ENCODE data around the gene RUFY4. TPM values are rescaled to one million over a fixed set of nuclear protein-coding genes. Genes with fewer than 3 reads are reported as not detected.

Gene RUFY4
- total and polyA plus RNA-seq, 2 experiments from 2014 or later, result 0.27 TPM; not detected in 1

DNA sequence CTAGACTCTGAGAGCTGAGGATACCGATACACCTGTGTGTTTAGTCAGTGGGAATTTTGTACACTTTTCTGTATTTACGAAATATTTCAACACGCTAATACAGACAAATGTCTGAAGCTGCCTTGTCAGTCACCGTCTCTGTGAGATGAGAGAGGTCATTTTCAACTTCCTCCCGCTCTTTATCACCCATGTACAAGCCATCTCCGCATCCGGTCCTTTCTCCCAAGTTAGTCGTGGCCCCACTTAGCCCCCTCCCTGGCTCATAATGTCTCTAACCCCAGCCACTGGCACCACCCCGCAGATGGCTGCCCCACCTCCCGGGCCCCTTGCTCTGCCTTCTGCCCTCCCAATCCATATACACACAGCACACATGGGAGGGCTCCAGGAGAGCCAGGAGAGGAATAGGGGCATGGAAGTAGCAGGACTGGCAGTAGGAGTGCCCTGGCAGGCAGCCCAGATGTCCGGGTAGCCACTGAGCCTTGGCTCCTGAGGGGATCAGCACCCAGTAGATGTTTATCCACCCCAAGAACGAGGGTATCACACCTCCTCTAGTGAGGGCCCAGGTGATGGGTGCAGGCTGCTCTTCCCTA, 2.0 kb upstream of the RUFY4 start (continued):
- TF ChIP-seq, protein P1, sequence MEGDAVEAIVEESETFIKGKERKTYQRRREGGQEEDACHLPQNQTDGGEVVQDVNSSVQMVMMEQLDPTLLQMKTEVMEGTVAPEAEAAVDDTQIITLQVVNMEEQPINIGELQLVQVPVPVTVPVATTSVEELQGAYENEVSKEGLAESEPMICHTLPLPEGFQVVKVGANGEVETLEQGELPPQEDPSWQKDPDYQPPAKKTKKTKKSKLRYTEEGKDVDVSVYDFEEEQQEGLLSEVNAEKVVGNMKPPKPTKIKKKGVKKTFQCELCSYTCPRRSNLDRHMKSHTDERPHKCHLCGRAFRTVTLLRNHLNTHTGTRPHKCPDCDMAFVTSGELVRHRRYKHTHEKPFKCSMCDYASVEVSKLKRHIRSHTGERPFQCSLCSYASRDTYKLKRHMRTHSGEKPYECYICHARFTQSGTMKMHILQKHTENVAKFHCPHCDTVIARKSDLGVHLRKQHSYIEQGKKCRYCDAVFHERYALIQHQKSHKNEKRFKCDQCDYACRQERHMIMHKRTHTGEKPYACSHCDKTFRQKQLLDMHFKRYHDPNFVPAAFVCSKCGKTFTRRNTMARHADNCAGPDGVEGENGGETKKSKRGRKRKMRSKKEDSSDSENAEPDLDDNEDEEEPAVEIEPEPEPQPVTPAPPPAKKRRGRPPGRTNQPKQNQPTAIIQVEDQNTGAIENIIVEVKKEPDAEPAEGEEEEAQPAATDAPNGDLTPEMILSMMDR (conservative IDR thresholded peaks at IDR 0.05; ENCODE audit: low read depth in 2 of 2), result no peak
- TF ChIP-seq, protein P2, sequence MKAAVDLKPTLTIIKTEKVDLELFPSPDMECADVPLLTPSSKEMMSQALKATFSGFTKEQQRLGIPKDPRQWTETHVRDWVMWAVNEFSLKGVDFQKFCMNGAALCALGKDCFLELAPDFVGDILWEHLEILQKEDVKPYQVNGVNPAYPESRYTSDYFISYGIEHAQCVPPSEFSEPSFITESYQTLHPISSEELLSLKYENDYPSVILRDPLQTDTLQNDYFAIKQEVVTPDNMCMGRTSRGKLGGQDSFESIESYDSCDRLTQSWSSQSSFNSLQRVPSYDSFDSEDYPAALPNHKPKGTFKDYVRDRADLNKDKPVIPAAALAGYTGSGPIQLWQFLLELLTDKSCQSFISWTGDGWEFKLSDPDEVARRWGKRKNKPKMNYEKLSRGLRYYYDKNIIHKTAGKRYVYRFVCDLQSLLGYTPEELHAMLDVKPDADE (IDR thresholded peaks at IDR 0.05), result no peak
- no peak for TF ChIP-seq STAT1 (IDR thresholded peaks at IDR 0.05; ENCODE audit: unreplicated experiment)
- TF ChIP-seq ZNF114 (CRISPR knock-in tag; IDR thresholded peaks at IDR 0.05), result no peak

DNA sequence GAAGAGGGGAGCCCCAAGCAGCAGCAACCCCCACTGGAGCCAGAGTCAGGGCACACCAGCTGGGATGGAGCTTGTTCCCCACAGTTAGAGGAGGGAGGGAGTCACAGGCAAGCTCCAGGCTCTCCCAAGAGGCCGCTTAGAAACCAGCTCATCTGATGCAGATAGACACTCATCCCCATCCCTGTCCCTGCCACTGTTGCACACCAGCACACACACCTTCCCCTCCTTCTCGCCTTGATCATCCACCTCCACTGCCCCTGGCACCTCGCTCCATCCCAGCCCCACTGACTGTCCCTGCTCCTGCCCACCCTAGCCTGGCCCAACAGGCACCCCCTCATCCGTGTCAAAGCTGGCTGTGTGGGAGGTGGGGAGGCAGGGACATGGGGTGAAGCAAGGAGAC, 1.5 kb upstream of the RUFY4 start:
- Histone ChIP-seq H2AFZ (no peak overlapping the region), H3K9me2 (ENCODE audit: insufficient read depth) (no peaks in the 10 kb centered on the region), H3K4me2 (no peak overlapping the region), H3K4me1 (ENCODE audit: insufficient read depth) (no peaks in the 10 kb centered on the region; the same call in 1 of the 2 replicates), H3K79me2 (replicated peaks; ENCODE audit: insufficient read depth) (no peaks in the 10 kb centered on the region), H4K20me1 (replicated peaks; ENCODE audit: insufficient read depth) (no peaks in the 10 kb centered on the region), H3F3A (replicated peaks; ENCODE audit: low read depth) (no peaks in the 10 kb centered on the region), H3K27ac (ENCODE audit: low read depth) (no peak overlapping the region), H3K27me3 (ENCODE audit: insufficient read depth) (no peaks in the 10 kb centered on the region), H3K36me3 (ENCODE audit: insufficient read depth) (no peaks in the 10 kb centered on the region), H3K4me3 (no peak overlapping the region)
- DNase-seq (ENCODE audit: low spot score) (no peak), ATAC-seq (no peak)
- Mint-ChIP-seq H3K4me3 (no peak overlapping the region), H3K4me1 (peaks cover 15% of the 10 kb centered on the region), H3K27me3 (ENCODE audit: insufficient read depth, low read depth, poor library complexity) (peaks cover 14% of the 10 kb centered on the region), H3K27ac (no peak overlapping the region), H3K36me3 (ENCODE audit: low read depth) (no peaks in the 10 kb centered on the region), H3K9me3 (no peaks in the 10 kb centered on the region; the same call in 2 of the 3 replicates)
- TF ChIP-seq, protein P1 (conservative IDR thresholded peaks at IDR 0.05; ENCODE audit: low read depth in 2 of 2), result no peak
- TF ChIP-seq, protein P2 (IDR thresholded peaks at IDR 0.05), result no peak
- TF ChIP-seq, protein P3, sequence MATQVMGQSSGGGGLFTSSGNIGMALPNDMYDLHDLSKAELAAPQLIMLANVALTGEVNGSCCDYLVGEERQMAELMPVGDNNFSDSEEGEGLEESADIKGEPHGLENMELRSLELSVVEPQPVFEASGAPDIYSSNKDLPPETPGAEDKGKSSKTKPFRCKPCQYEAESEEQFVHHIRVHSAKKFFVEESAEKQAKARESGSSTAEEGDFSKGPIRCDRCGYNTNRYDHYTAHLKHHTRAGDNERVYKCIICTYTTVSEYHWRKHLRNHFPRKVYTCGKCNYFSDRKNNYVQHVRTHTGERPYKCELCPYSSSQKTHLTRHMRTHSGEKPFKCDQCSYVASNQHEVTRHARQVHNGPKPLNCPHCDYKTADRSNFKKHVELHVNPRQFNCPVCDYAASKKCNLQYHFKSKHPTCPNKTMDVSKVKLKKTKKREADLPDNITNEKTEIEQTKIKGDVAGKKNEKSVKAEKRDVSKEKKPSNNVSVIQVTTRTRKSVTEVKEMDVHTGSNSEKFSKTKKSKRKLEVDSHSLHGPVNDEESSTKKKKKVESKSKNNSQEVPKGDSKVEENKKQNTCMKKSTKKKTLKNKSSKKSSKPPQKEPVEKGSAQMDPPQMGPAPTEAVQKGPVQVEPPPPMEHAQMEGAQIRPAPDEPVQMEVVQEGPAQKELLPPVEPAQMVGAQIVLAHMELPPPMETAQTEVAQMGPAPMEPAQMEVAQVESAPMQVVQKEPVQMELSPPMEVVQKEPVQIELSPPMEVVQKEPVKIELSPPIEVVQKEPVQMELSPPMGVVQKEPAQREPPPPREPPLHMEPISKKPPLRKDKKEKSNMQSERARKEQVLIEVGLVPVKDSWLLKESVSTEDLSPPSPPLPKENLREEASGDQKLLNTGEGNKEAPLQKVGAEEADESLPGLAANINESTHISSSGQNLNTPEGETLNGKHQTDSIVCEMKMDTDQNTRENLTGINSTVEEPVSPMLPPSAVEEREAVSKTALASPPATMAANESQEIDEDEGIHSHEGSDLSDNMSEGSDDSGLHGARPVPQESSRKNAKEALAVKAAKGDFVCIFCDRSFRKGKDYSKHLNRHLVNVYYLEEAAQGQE (IDR thresholded peaks at IDR 0.05; ENCODE audit: unreplicated experiment), result no peak
- TF ChIP-seq ZNF331 (CRISPR knock-in tag; IDR thresholded peaks at IDR 0.05; ENCODE audit: low read depth), result no peak
- TF ChIP-seq, protein P4, sequence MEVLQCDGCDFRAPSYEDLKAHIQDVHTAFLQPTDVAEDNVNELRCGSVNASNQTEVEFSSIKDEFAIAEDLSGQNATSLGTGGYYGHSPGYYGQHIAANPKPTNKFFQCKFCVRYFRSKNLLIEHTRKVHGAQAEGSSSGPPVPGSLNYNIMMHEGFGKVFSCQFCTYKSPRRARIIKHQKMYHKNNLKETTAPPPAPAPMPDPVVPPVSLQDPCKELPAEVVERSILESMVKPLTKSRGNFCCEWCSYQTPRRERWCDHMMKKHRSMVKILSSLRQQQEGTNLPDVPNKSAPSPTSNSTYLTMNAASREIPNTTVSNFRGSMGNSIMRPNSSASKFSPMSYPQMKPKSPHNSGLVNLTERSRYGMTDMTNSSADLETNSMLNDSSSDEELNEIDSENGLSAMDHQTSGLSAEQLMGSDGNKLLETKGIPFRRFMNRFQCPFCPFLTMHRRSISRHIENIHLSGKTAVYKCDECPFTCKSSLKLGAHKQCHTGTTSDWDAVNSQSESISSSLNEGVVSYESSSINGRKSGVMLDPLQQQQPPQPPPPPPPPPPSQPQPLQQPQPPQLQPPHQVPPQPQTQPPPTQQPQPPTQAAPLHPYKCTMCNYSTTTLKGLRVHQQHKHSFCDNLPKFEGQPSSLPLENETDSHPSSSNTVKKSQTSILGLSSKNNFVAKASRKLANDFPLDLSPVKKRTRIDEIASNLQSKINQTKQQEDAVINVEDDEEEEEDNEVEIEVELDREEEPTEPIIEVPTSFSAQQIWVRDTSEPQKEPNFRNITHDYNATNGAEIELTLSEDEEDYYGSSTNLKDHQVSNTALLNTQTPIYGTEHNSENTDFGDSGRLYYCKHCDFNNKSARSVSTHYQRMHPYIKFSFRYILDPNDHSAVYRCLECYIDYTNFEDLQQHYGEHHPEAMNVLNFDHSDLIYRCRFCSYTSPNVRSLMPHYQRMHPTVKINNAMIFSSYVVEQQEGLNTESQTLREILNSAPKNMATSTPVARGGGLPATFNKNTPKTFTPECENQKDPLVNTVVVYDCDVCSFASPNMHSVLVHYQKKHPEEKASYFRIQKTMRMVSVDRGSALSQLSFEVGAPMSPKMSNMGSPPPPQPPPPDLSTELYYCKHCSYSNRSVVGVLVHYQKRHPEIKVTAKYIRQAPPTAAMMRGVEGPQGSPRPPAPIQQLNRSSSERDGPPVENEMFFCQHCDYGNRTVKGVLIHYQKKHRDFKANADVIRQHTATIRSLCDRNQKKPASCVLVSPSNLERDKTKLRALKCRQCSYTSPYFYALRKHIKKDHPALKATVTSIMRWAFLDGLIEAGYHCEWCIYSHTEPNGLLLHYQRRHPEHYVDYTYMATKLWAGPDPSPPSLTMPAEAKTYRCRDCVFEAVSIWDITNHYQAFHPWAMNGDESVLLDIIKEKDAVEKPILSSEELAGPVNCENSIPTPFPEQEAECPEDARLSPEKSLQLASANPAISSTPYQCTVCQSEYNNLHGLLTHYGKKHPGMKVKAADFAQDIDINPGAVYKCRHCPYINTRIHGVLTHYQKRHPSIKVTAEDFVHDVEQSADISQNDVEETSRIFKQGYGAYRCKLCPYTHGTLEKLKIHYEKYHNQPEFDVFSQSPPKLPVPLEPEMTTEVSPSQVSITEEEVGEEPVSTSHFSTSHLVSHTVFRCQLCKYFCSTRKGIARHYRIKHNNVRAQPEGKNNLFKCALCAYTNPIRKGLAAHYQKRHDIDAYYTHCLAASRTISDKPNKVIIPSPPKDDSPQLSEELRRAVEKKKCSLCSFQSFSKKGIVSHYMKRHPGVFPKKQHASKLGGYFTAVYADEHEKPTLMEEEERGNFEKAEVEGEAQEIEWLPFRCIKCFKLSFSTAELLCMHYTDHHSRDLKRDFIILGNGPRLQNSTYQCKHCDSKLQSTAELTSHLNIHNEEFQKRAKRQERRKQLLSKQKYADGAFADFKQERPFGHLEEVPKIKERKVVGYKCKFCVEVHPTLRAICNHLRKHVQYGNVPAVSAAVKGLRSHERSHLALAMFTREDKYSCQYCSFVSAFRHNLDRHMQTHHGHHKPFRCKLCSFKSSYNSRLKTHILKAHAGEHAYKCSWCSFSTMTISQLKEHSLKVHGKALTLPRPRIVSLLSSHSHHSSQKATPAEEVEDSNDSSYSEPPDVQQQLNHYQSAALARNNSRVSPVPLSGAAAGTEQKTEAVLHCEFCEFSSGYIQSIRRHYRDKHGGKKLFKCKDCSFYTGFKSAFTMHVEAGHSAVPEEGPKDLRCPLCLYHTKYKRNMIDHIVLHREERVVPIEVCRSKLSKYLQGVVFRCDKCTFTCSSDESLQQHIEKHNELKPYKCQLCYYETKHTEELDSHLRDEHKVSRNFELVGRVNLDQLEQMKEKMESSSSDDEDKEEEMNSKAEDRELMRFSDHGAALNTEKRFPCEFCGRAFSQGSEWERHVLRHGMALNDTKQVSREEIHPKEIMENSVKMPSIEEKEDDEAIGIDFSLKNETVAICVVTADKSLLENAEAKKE (CRISPR knock-in tag; IDR thresholded peaks at IDR 0.05), result no peak

Measured in GM23338 (cell line).